Measurements from ENCODE around the gene COL5A1. TPM values are rescaled to one million over a fixed set of nuclear protein-coding genes. Genes with fewer than 3 reads are reported as not detected.

COL5A1 gene
- total and polyA plus RNA-seq, 2 experiments from 2014 or later = 2.5 to 13.1 TPM

GRCh38 chr9:134605966-134606357, 35.6 kb upstream of the COL5A1 start (continued):
- TF ChIP-seq ZNF462 (CRISPR knock-in tag; IDR thresholded peaks at IDR 0.05) = no peak

GRCh38 chr9:134606951-134607731, 34.5 kb upstream of the COL5A1 start:
- Mint-ChIP-seq H3K4me3 (no peak overlapping the region; the same call in 2 of the 3 replicates), H3K36me3 (ENCODE audit: low read depth) (peaks cover 3% of the 10 kb centered on the region; the same call in 1 of the 3 replicates), H3K4me1 (no peaks in the 10 kb centered on the region), H3K9me3 (peaks cover 5% of the 10 kb centered on the region), H3K27me3 (ENCODE audit: insufficient read depth, low read depth, poor library complexity) (peaks cover 2% of the 10 kb centered on the region), H3K27ac (no peak overlapping the region)
- no peak for TF ChIP-seq EZH2phosphoT487 (IDR thresholded peaks at IDR 0.05; ENCODE audit: unreplicated experiment)
- TF ChIP-seq NANOG (IDR thresholded peaks at IDR 0.05; ENCODE audit: borderline replicate concordance) = no peak
- no peak for TF ChIP-seq ZNF114 (CRISPR knock-in tag; IDR thresholded peaks at IDR 0.05)
- TF ChIP-seq ZNF331 (CRISPR knock-in tag; IDR thresholded peaks at IDR 0.05; ENCODE audit: low read depth) = no peak
- Histone ChIP-seq H3K27me3 (ENCODE audit: insufficient read depth) (no peaks in the 10 kb centered on the region), H3K36me3 (ENCODE audit: insufficient read depth) (no peaks in the 10 kb centered on the region), H3K27ac (ENCODE audit: low read depth) (no peak overlapping the region), H3K79me2 (replicated peaks; ENCODE audit: insufficient read depth) (no peaks in the 10 kb centered on the region), H2AFZ (no peak overlapping the region), H3F3A (replicated peaks; ENCODE audit: low read depth) (no peaks in the 10 kb centered on the region), H4K20me1 (replicated peaks; ENCODE audit: insufficient read depth) (no peaks in the 10 kb centered on the region), H3K4me3 (no peak overlapping the region), H3K4me1 (ENCODE audit: insufficient read depth) (no peaks in the 10 kb centered on the region), H3K9me2 (ENCODE audit: insufficient read depth) (peaks cover under 1% of the 10 kb centered on the region; the same call in 1 of the 2 replicates), H3K4me2 (no peak overlapping the region)
- peak; percentile 84 for ATAC-seq
- DNase-seq (ENCODE audit: low spot score) = peak; percentile 80

All from GM23338 (cell line).